HepG2 (cell line): ENCODE measurements around the gene MATR3. TPM values are rescaled to one million over a fixed set of nuclear protein-coding genes. Genes with fewer than 3 reads are reported as not detected.

Source experiments
- DR1 ChIP-seq: sonication (generic); formaldehyde crosslinking; IDR thresholded peaks from 2 replicates; pipeline ENCODE4 v1.8.0; 2021; ENCODE audit warnings: mild to moderate bottlenecking, missing genetic modification reagents, inconsistent platforms
- EED ChIP-seq: sonication (generic); formaldehyde crosslinking; IDR thresholded peaks from 2 replicates; pipeline ENCODE4 v1.5.0; 2020; ENCODE audit warnings: mild to moderate bottlenecking, missing genetic modification reagents
- FOXC1 ChIP-seq: sonication (generic); formaldehyde crosslinking; IDR thresholded peaks from 2 replicates; pipeline ENCODE4 v1.8.0; 2022; ENCODE audit warnings: mild to moderate bottlenecking, missing genetic modification reagents, borderline replicate concordance
- FOXK1 ChIP-seq: sonication (generic); formaldehyde crosslinking; IDR thresholded peaks from 2 replicates; pipeline ENCODE4 v1.4.0; 2020; ENCODE audit warnings: low read depth, missing genetic modification reagents, borderline replicate concordance
- GMEB1 ChIP-seq: sonication (generic); formaldehyde crosslinking; IDR thresholded peaks from 2 replicates; pipeline ENCODE4 v1.5.1; 2020; ENCODE audit warnings: missing genetic modification reagents, mild to moderate bottlenecking, borderline replicate concordance
- NR3C1 ChIP-seq: sonication (generic); formaldehyde crosslinking; IDR thresholded peaks from 2 replicates; pipeline ENCODE4 v1.4.0; 2020; ENCODE audit warnings: missing genetic modification reagents
- NRL ChIP-seq: sonication (generic); formaldehyde crosslinking; IDR thresholded peaks from 2 replicates; pipeline ENCODE4 v1.5.0; 2020; ENCODE audit warnings: missing genetic modification reagents, mild to moderate bottlenecking, moderate library complexity, borderline replicate concordance
- RARG ChIP-seq: sonication (generic); formaldehyde crosslinking; IDR thresholded peaks from 2 replicates; pipeline ENCODE4 v1.4.0; 2020; ENCODE audit warnings: low read depth, mild to moderate bottlenecking, missing genetic modification reagents
- SIX1 ChIP-seq: sonication (generic); formaldehyde crosslinking; IDR thresholded peaks from 2 replicates; pipeline ENCODE4 v1.4.0; 2020; ENCODE audit warnings: missing genetic modification reagents, borderline replicate concordance
- ZFP62 ChIP-seq: sonication (generic); formaldehyde crosslinking; IDR thresholded peaks from 2 replicates; pipeline ENCODE4 v1.4.0; 2020; ENCODE audit warnings: missing genetic modification reagents
- ZHX1 ChIP-seq: sonication (generic); formaldehyde crosslinking; IDR thresholded peaks from 2 replicates; pipeline ENCODE4 v1.8.1; 2022; ENCODE audit warnings: low read depth, mild to moderate bottlenecking, missing genetic modification reagents
- ZNF260 ChIP-seq: sonication (generic); formaldehyde crosslinking; IDR thresholded peaks from 2 replicates; pipeline ENCODE4 v1.4.0; 2020; ENCODE audit warnings: missing genetic modification reagents, low read depth, mild to moderate bottlenecking, borderline replicate concordance
- ZNF280D ChIP-seq: sonication (generic); formaldehyde crosslinking; IDR thresholded peaks from 2 replicates; pipeline ENCODE4 v1.5.1; 2020; ENCODE audit warnings: mild to moderate bottlenecking, missing genetic modification reagents
- polyA plus RNA-seq, 8 experiments: library from polyadenylated mRNA; depleted of rRNA in 3 of 8; stranded (reverse) in 7 of 8; unstranded in 1 of 8; fragments of >200 nt; fragmentation: Illumina TruSeq in 4 of 8; extraction: Trizol in 4 of 8; gene quantifications; 2 replicates each; pipeline versions ENCODE4 v1.2.1 to v1.2.3, GENCODE V29; 2011 to 2016; ENCODE audit warnings: low read depth in 4 of 8, missing spikeins in 1 of 8, mixed read lengths in 1 of 8; ENCODE audit not compliant: insufficient read depth in 1 of 8
- total RNA-seq, 5 experiments: library from RNA; depleted of rRNA; stranded (reverse); fragments of >200 nt; fragmentation: Illumina TruSeq; extraction: Trizol; gene quantifications; 2 replicates each; pipeline ENCODE4 v1.2.3, GENCODE V29; 2016; ENCODE audit warnings: low read depth in 1 of 5
- TF ChIP-seq, protein P1 (sequence below): sonication (generic); formaldehyde crosslinking; IDR thresholded peaks from 2 replicates; pipeline ENCODE4 v1.4.0; 2020; ENCODE audit warnings: mild to moderate bottlenecking, missing genetic modification reagents

The MATR3 gene
- total and polyA plus RNA-seq, 2 of the 13 experiments (the other 11 are each of a cell fraction or from before 2014, with no cell fraction given) = 94.2 to 341 TPM

DNA sequence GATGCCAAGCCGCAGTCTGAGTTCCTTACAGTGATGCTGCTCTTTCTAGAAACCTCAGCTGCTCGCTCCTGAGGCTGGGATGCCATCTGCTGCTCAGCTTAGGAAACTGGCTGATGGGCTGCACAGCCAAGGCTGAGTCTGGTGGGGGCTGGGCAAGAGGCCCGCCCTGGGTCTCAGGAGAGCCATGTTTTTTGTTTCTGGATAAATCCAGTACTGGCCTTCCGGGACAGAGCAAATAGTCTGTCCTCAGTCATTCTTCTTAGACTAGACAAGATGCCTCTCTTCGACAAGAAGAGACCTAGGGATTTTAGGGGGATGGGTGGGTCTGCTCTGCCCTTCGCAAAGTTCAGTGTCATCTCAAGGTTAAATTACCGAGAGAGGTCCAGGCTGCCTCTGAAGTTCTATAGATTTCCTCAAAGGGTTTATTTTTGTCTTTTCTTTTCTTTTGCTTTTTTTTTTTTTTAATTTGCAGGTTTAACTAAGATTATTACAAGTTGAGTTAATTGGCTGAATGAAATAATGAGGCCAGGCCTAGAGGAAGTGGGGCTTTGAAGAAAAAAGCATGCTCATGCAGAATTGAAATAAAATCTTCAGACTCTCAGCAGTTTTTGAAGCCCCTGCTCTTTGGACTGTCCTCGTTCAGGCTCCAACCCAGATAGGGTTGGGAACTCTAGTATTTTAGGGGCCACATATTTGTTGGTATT, 30.6 kb upstream of the MATR3 start (continued):
- TF ChIP-seq RARG (CRISPR knock-in tag) (no peak), GMEB1 (CRISPR knock-in tag) (no peak), EED (CRISPR knock-in tag) (no peak), NR3C1 (CRISPR knock-in tag) (no peak), ZFP62 (CRISPR knock-in tag) (no peak), NRL (CRISPR knock-in tag) (no peak), FOXC1 (CRISPR knock-in tag) (no peak), ZNF260 (CRISPR knock-in tag) (no peak), DR1 (no peak), ZHX1 (CRISPR knock-in tag) (no peak), ZNF280D (CRISPR knock-in tag) (no peak), FOXK1 (0 out of 2 replicates have a peak, but pooled peaks have one; percentile 23), SIX1 (CRISPR knock-in tag) (0 out of 2 replicates have a peak, but pooled peaks have one; percentile 16)
- TF ChIP-seq, protein P1, sequence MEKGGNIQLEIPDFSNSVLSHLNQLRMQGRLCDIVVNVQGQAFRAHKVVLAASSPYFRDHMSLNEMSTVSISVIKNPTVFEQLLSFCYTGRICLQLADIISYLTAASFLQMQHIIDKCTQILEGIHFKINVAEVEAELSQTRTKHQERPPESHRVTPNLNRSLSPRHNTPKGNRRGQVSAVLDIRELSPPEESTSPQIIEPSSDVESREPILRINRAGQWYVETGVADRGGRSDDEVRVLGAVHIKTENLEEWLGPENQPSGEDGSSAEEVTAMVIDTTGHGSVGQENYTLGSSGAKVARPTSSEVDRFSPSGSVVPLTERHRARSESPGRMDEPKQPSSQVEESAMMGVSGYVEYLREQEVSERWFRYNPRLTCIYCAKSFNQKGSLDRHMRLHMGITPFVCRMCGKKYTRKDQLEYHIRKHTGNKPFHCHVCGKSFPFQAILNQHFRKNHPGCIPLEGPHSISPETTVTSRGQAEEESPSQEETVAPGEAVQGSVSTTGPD (CRISPR knock-in tag) = no peak
